ENCODE data around the gene APLN. TPM values are rescaled to one million over a fixed set of nuclear protein-coding genes. Genes with fewer than 3 reads are reported as not detected.

The APLN gene
- total and polyA plus RNA-seq, 9 of the 15 experiments (the other 6 are each of a cell fraction or from before 2014, with no cell fraction given): 0.04 to 0.06 TPM; not detected in 7

GRCh38 chrX:129661369-129661768, 6.6 kb upstream of the APLN start (continued):
- TF ChIP-seq MYC (IDR thresholded peaks at IDR 0.05; ENCODE audit: low read depth, low read length) (no peak), MYC (CRISPR knock-in tag; IDR thresholded peaks at IDR 0.05; ENCODE audit: borderline replicate concordance, low read depth) (no peak)

- intact Hi-C loops (cut with micrococcal nuclease): loop anchor here (5.0 kb wide), 2 partner anchors 53 to 67 kb away; no protein-coding TSS in a partner anchor
- H3K9ac ChIP-seq (ENCODE audit: insufficient read depth in 1 of 2, low read depth in 2 of 2, low read length in 2 of 2): no peak overlapping the region
- ATAC-seq (no peak), DNase-seq (ENCODE audit: extremely low read depth in 1 of 4, low spot score in 3 of 4) (no peak), FAIRE-seq (no peak)
- no peak overlapping the region for H2AFZ ChIP-seq (ENCODE audit: low read depth, low read length)
- no peaks in the 10 kb centered on the region for H3K9me1 ChIP-seq (ENCODE audit: control insufficient read depth, insufficient read depth, low read length)
- ChIA-PET POLR2A (no interaction called here), CTCF (ENCODE audit: low intra/inter-chr PET ratio) (no interaction called here)
- H3K27me3 ChIP-seq (ENCODE audit: control insufficient read depth in 2 of 2, insufficient read depth in 2 of 2, low read length in 2 of 2): peaks cover 11 to 17% of the 10 kb centered on the region in 2 experiments; a peak in 4 of 5 replicates
- 0 out of 2 replicates have a peak, but pooled peaks cover 8% of the 10 kb centered on the region for H4K20me1 ChIP-seq (replicated peaks; ENCODE audit: control insufficient read depth, insufficient read depth, low read length)
- WGBS (ENCODE audit: insufficient coverage, low coverage, missing lambda C conversion rate): 10% methylated on average over 4 of the region's 5 CpGs
- no peak overlapping the region for H3K4me3 ChIP-seq
- no TSS peak for BruUV-seq (replicated peaks)
- H3K79me2 ChIP-seq (ENCODE audit: control insufficient read depth, insufficient read depth, low read length): no peaks in the 10 kb centered on the region
- in situ Hi-C loops (cut with MboI): no loop called here
- peaks cover 0 to 4% of the 10 kb centered on the region in 2 experiments; a peak in 2 of 5 replicates for H3K4me1 ChIP-seq (replicated peaks in 1 of 2; ENCODE audit: control insufficient read depth in 2 of 2, insufficient read depth in 2 of 2, low read length in 2 of 2)
- no peak overlapping the region for H3K4me2 ChIP-seq (ENCODE audit: insufficient read depth, low read length)
- H3K9me3 ChIP-seq (replicated peaks; ENCODE audit: control insufficient read depth, insufficient read depth, low read depth, low read length): no peaks in the 10 kb centered on the region
- H3K27ac ChIP-seq (ENCODE audit: extremely low read depth, low read depth, low read length): no peak overlapping the region
- H3K36me3 ChIP-seq (ENCODE audit: control insufficient read depth, insufficient read depth, low read length): no peaks in the 10 kb centered on the region
- TF ChIP-seq NELFE (IDR thresholded peaks at IDR 0.05; ENCODE audit: insufficient read depth, insufficient read length): no peak
- TF ChIP-seq SAFB2 (IDR thresholded peaks at IDR 0.05; ENCODE audit: borderline replicate concordance, low read depth, low read length, severe bottlenecking): no peak
- no peak for TF ChIP-seq MIER1 (IDR thresholded peaks at IDR 0.05; ENCODE audit: low read depth)
- TF ChIP-seq SP1 (CRISPR knock-in tag; IDR thresholded peaks at IDR 0.05): no peak
- no peak for TF ChIP-seq CBX8 (IDR thresholded peaks at IDR 0.05; ENCODE audit: borderline replicate concordance, extremely low read depth, low read depth, low read length, poor library complexity, severe bottlenecking)
- TF ChIP-seq STAT5B (CRISPR knock-in tag; IDR thresholded peaks at IDR 0.05): no peak
- no peak for TF ChIP-seq NR3C1 (CRISPR knock-in tag; IDR thresholded peaks at IDR 0.05)
- TF ChIP-seq XRCC3 (IDR thresholded peaks at IDR 0.05): no peak
- TF ChIP-seq SRSF9 (IDR thresholded peaks at IDR 0.05; ENCODE audit: borderline replicate concordance, low read depth, low read length): no peak
- no peak for TF ChIP-seq MAFG (tag; conservative IDR thresholded peaks at IDR 0.05)
- no peak for TF ChIP-seq ZNF699 (CRISPR knock-in tag; IDR thresholded peaks at IDR 0.05; ENCODE audit: insufficient replicate concordance)
- TF ChIP-seq GMEB1 (CRISPR knock-in tag; IDR thresholded peaks at IDR 0.05): no peak
- TF ChIP-seq POLR2G (IDR thresholded peaks at IDR 0.05; ENCODE audit: low read depth, low read length): no peak
- no peak for TF ChIP-seq ZNF780A (CRISPR knock-in tag; IDR thresholded peaks at IDR 0.05)
- TF ChIP-seq SFPQ (IDR thresholded peaks at IDR 0.05; ENCODE audit: low read depth, low read length): no peak
- TF ChIP-seq CXXC5 (CRISPR knock-in tag; IDR thresholded peaks at IDR 0.05): no peak
These were observed 5.1 kb upstream of the APLN start for GRCh38 chrX:129659861-129660260.
